Natural killer cell (primary cell): Measurements from ENCODE around the gene PTMS. TPM values are rescaled to one million over a fixed set of nuclear protein-coding genes. Genes with fewer than 3 reads are reported as not detected.

Source experiments
- ATAC-seq, 3 donors: fragments of 150-1000 bp in 2 of 3; fragments of 200-7000 bp in 1 of 3; cut with Tn5 transposase; 1 replicate in 1 of 3; 2 replicates in 2 of 3; pipeline ENCODE4 v1.10.0; 2021; ENCODE audit warnings: mild to moderate bottlenecking in 2 of 3, moderate library complexity in 2 of 3
- DNase-seq, 2 donors: peaks; one replicate each; pipeline versions ENCODE4 v3.0.0 to v3.0.0-alpha.2; 2013 to 2021; ENCODE audit warnings: mixed read lengths in 1 of 2
- H3K27ac ChIP-seq: one replicate; pipeline ENCODE4 v1.5.1; 2013; ENCODE audit warnings: mild to moderate bottlenecking, low read length
- H3K27me3 ChIP-seq: one replicate; pipeline ENCODE4 v1.6.1; 2013; ENCODE audit warnings: low read length; ENCODE audit not compliant: control insufficient read depth, insufficient read depth
- H3K36me3 ChIP-seq: one replicate; pipeline ENCODE4 v1.6.1; 2013; ENCODE audit warnings: low read length; ENCODE audit not compliant: control insufficient read depth, insufficient read depth
- H3K4me1 ChIP-seq: one replicate; pipeline ENCODE4 v1.6.1; 2013; ENCODE audit warnings: low read length; ENCODE audit not compliant: control insufficient read depth, insufficient read depth
- H3K4me3 ChIP-seq: one replicate; pipeline ENCODE4 v1.5.1; 2013; ENCODE audit warnings: low read length
- H3K9me3 ChIP-seq: one replicate; pipeline ENCODE4 v1.6.1; 2013; ENCODE audit warnings: low read length; ENCODE audit not compliant: control insufficient read depth, insufficient read depth
- H3K27ac Mint-ChIP-seq, 2 donors: one replicate each; pipeline ENCODE4 v1.8.0; 2022; ENCODE audit warnings: mild to moderate bottlenecking in 2 of 2, mixed read lengths in 2 of 2, moderate library complexity in 1 of 2
- H3K27me3 Mint-ChIP-seq, 2 donors: one replicate each; pipeline ENCODE4 v1.8.0; 2022; ENCODE audit warnings: low read depth in 2 of 2, mixed read lengths in 2 of 2
- H3K36me3 Mint-ChIP-seq: one replicate; pipeline ENCODE4 v1.8.0; 2022; ENCODE audit warnings: mixed read lengths
- H3K4me1 Mint-ChIP-seq, 2 donors: one replicate each; pipeline ENCODE4 v1.8.0; 2022; ENCODE audit warnings: mixed read lengths in 2 of 2
- H3K4me3 Mint-ChIP-seq: one replicate; pipeline ENCODE4 v1.8.0; 2022; ENCODE audit warnings: mild to moderate bottlenecking, moderate library complexity, mixed read lengths
- H3K9me3 Mint-ChIP-seq, 2 donors: one replicate each; pipeline ENCODE4 v1.8.0; 2022; ENCODE audit warnings: mixed read lengths in 2 of 2
- CTCF ChIP-seq: fragments of 200-600 bp; IDR thresholded peaks from one replicate; pipeline ENCODE4 v1.8.0; 2022; ENCODE audit warnings: antibody characterized with exemption
- WGBS: methylation state at CpG from one replicate; pipeline ENCODE4 v1.1.7; 2013; ENCODE audit warnings: missing lambda C conversion rate; ENCODE audit not compliant: insufficient coverage; 5-methylcytosine and 5-hydroxymethylcytosine counted together
- intact Hi-C: fragments of 100-400 bp; cut with micrococcal nuclease; formaldehyde crosslinking; loops from one replicate; pipeline ENCODE4 v1.14.2; 2022
- total RNA-seq, 4 donors: library from RNA; stranded (reverse); fragments of 120-200 nt in 1 of 4; gene quantifications; one replicate each; pipeline versions ENCODE4 v1.2.3 to v1.2.4, GENCODE V29; 2013 to 2022

Gene PTMS
- total RNA-seq, 3 donors from 2014 or later (not counting 1 experiment from before 2014, with no cell fraction given), result 2.3 to 33.2 (median 2.8) TPM

- no peak overlapping the region for H3K4me3 ChIP-seq
- H3K36me3 Mint-ChIP-seq, result no peaks in the 10 kb centered on the region
Observed at GRCh38 chr12:6729186-6729585, 37.0 kb upstream of the PTMS start.

GRCh38 chr12:6730169-6730568 is 36.0 kb upstream of the PTMS start:
- ATAC-seq (no peak), DNase-seq (no peak)
- no peaks in the 10 kb centered on the region for H3K4me1 ChIP-seq
- no peaks in the 10 kb centered on the region for H3K9me3 Mint-ChIP-seq
- WGBS, result 95% methylated on average over 8 of the region's 8 CpGs
- no peaks in the 10 kb centered on the region for H3K27me3 Mint-ChIP-seq
- peaks cover 6 to 7% of the 10 kb centered on the region in 2 donors for H3K4me1 Mint-ChIP-seq
- H3K27ac Mint-ChIP-seq, result no peak overlapping the region
- H3K36me3 Mint-ChIP-seq, result no peaks in the 10 kb centered on the region
- no peak overlapping the region for H3K27ac ChIP-seq
- intact Hi-C loops, result no loop called here
- peaks cover 50% of the 10 kb centered on the region for H3K36me3 ChIP-seq
- no peaks in the 10 kb centered on the region for H3K9me3 ChIP-seq
- no peaks in the 10 kb centered on the region for H3K27me3 ChIP-seq
- TF ChIP-seq CTCF, result no peak
- H3K4me3 Mint-ChIP-seq, result no peak overlapping the region
- no peak overlapping the region for H3K4me3 ChIP-seq

More at GRCh38 chr12:6729186-6729585, 37.0 kb upstream of the PTMS start:
- H3K27me3 Mint-ChIP-seq, result no peaks in the 10 kb centered on the region
- ATAC-seq (no peak), DNase-seq (no peak)
- H3K4me1 Mint-ChIP-seq, result peaks cover 12 to 13% of the 10 kb centered on the region in 2 donors
- H3K4me1 ChIP-seq, result peaks cover 8% of the 10 kb centered on the region
- H3K9me3 ChIP-seq, result no peaks in the 10 kb centered on the region
- H3K4me3 Mint-ChIP-seq, result no peak overlapping the region
- no peaks in the 10 kb centered on the region for H3K27me3 ChIP-seq
- no peak for TF ChIP-seq CTCF
- no peaks in the 10 kb centered on the region for H3K9me3 Mint-ChIP-seq
- H3K36me3 ChIP-seq, result peaks cover 44% of the 10 kb centered on the region
- intact Hi-C loops, result no loop called here
- WGBS, result 98% methylated on average over 18 of the region's 18 CpGs
- H3K27ac Mint-ChIP-seq, result no peak overlapping the region
- H3K27ac ChIP-seq, result no peak overlapping the region

- no peak for DNase-seq
- no peaks in the 10 kb centered on the region for H3K27me3 Mint-ChIP-seq
- H3K27ac ChIP-seq, result no peak overlapping the region
- TF ChIP-seq CTCF, result no peak
- 89% methylated on average over 10 of the region's 10 CpGs for WGBS
- H3K4me3 Mint-ChIP-seq, result no peak overlapping the region
- no peaks in the 10 kb centered on the region for H3K4me1 ChIP-seq
- no peaks in the 10 kb centered on the region for H3K9me3 ChIP-seq
- no peak overlapping the region for H3K27ac Mint-ChIP-seq
- no peak for ATAC-seq
- no peaks in the 10 kb centered on the region for H3K27me3 ChIP-seq
- no peak overlapping the region for H3K4me3 ChIP-seq
- peaks cover 30% of the 10 kb centered on the region for H3K36me3 ChIP-seq
- intact Hi-C loops, result no loop called here
- H3K4me1 Mint-ChIP-seq, result peaks cover 5 to 10% of the 10 kb centered on the region in 2 donors
- H3K9me3 Mint-ChIP-seq, result no peaks in the 10 kb centered on the region
- no peaks in the 10 kb centered on the region for H3K36me3 Mint-ChIP-seq
Observed at GRCh38 chr12:6734506-6735387, 31.4 kb upstream of the PTMS start.
